Esophagus squamous epithelium (tissue), 4 donors: Measurements from ENCODE around the gene MCM3AP.

ENCODE experiments used
- POLR2A ChIP-seq, 4 donors: fragments of 450-650 bp; IDR thresholded peaks; one replicate each; pipeline ENCODE4 v1.6.1; 2017; ENCODE audit warnings: antibody characterized with exemption in 4 of 4, mild to moderate bottlenecking in 4 of 4, moderate library complexity in 3 of 4
- TF ChIP-seq, protein P1 (sequence below), 6 experiments: fragments of 450-650 bp in 4 of 6; fragments of 200-600 bp in 2 of 6; sonication (generic) in 2 of 6; IDR thresholded peaks; one replicate each; pipeline ENCODE4 v1.5.1; 2016 to 2019; ENCODE audit warnings: antibody characterized with exemption in 6 of 6, mild to moderate bottlenecking in 4 of 6, moderate library complexity in 4 of 6

DNA sequence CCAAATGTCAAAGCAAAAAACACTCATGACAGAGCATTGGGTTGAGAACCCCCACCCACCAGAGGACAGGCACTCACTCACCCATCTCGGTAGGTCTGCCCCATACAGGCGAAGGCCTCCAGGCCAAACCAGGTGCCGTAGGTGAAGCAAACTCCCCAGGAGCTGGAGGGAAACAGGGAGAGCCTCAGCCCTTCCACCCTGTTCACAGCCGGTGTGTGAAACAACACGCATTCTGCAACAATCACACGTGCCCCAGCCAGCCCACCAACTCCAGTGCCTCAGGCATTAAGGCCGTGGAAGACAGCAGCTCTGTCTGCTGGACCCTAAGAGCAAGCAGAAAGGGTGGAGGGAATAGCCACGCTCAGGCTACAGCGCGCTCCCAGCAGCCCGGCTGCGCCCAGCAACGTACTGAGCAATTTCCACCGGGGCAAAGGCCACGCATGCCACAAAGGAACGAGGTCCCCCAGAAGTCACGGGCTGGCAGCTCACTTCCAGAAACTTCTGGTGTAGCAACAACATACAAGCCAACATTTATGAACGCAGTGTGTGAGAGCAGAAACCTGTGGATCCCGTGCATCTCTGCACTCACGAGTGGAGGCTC, 89.7 kb downstream of the MCM3AP start:
- TF ChIP-seq POLR2A (IDR thresholded peaks at IDR 0.05), result no peak
- TF ChIP-seq, protein P1, sequence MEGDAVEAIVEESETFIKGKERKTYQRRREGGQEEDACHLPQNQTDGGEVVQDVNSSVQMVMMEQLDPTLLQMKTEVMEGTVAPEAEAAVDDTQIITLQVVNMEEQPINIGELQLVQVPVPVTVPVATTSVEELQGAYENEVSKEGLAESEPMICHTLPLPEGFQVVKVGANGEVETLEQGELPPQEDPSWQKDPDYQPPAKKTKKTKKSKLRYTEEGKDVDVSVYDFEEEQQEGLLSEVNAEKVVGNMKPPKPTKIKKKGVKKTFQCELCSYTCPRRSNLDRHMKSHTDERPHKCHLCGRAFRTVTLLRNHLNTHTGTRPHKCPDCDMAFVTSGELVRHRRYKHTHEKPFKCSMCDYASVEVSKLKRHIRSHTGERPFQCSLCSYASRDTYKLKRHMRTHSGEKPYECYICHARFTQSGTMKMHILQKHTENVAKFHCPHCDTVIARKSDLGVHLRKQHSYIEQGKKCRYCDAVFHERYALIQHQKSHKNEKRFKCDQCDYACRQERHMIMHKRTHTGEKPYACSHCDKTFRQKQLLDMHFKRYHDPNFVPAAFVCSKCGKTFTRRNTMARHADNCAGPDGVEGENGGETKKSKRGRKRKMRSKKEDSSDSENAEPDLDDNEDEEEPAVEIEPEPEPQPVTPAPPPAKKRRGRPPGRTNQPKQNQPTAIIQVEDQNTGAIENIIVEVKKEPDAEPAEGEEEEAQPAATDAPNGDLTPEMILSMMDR (IDR thresholded peaks at IDR 0.05), result no peak
